Thoracic aorta (tissue), 2 donors: ENCODE results near the gene PIGS. TPM values are rescaled to one million over a fixed set of nuclear protein-coding genes. Genes with fewer than 3 reads are reported as not detected.
"Not testable (repeated sequence)": the region's sequence is repeated elsewhere in the genome, so short reads cannot be mapped to it uniquely, and the experiment has no call there.

ENCODE experiments used
- ATAC-seq: fragments of 150-250 bp; one replicate; pipeline ENCODE4 v1.8.0; 2017; ENCODE audit warnings: low read depth; ENCODE audit not compliant: insufficient number of reproducible peaks, low FRiP score
- DNase-seq: peaks from one replicate; pipeline ENCODE4 v3.0.0-alpha.2; 2020; ENCODE audit warnings: low spot score
- H3K27ac ChIP-seq, 2 donors: fragments of 200-600 bp; sonication (generic); 1 replicate in 1 of 2; 2 replicates in 1 of 2; pipeline ENCODE4 v1.5.1; 2016; ENCODE audit warnings: mild to moderate bottlenecking in 2 of 2, moderate library complexity in 2 of 2
- H3K27me3 ChIP-seq: fragments of 200-600 bp; sonication (generic); replicated peaks from 2 replicates; pipeline ENCODE4 v1.6.0; 2016; ENCODE audit warnings: mild to moderate bottlenecking; ENCODE audit not compliant: insufficient read depth
- H3K36me3 ChIP-seq: fragments of 200-600 bp; sonication (generic); one replicate; pipeline ENCODE4 v1.5.1; 2016
- H3K4me1 ChIP-seq, 2 donors: fragments of 200-600 bp; sonication (generic); 1 replicate in 1 of 2; 2 replicates in 1 of 2; pipeline versions ENCODE4 v1.5.1 to v1.6.0; 2016; ENCODE audit warnings: low read depth in 2 of 2, mild to moderate bottlenecking in 1 of 2; ENCODE audit not compliant: control insufficient read depth in 1 of 2
- H3K4me3 ChIP-seq: fragments of 200-600 bp; sonication (generic); 2 replicates; pipeline ENCODE4 v1.5.1; 2016; ENCODE audit warnings: mild to moderate bottlenecking
- H3K9me3 ChIP-seq: fragments of 200-600 bp; sonication (generic); 2 replicates; pipeline ENCODE4 v1.5.1; 2016
- CTCF ChIP-seq: fragments of 200-600 bp; sonication (generic); IDR thresholded peaks from one replicate; pipeline ENCODE4 v1.5.1; 2019; ENCODE audit warnings: antibody characterized with exemption
- total RNA-seq, 2 donors: library from RNA; depleted of rRNA; stranded (reverse); fragments of >200 nt; gene quantifications; one replicate each; pipeline versions ENCODE4 v1.1.0 to v1.2.3, GENCODE V29; 2016

Gene PIGS
- total RNA-seq, 2 donors from 2014 or later = 39.1 to 63.1 TPM

GRCh38 chr17:28578246-28579195, 7.2 kb upstream of the PIGS start:
- no peak overlapping the region for H3K4me3 ChIP-seq
- ATAC-seq (no peak), DNase-seq (no peak)
- no peak for TF ChIP-seq CTCF
- no peaks in the 10 kb centered on the region for H3K27me3 ChIP-seq
- peaks cover 2% of the 10 kb centered on the region for H3K36me3 ChIP-seq
- H3K9me3 ChIP-seq = no peaks in the 10 kb centered on the region
- H3K4me1 ChIP-seq = peaks cover 7 to 14% of the 10 kb centered on the region in 2 donors
- H3K27ac ChIP-seq = no peak overlapping the region

- Histone ChIP-seq H3K4me3 (peak overlapping the region; percentile 64), H3K27ac (peak overlapping the region; percentile 24 to 44), H3K4me1 (peaks cover 7 to 23% of the 10 kb centered on the region in 2 donors), H3K27me3 (no peaks in the 10 kb centered on the region), H3K9me3 (no peaks in the 10 kb centered on the region), H3K36me3 (no peaks in the 10 kb centered on the region)
- DNase-seq (no peak), ATAC-seq (no peak)
- no peak for TF ChIP-seq CTCF
Measured at GRCh38 chr17:28577466-28577824, 6.1 kb upstream of the PIGS start.

GRCh38 chr17:28576758-28577465, 5.6 kb upstream of the PIGS start, which contains the start of gene ALDOC:
TSS of gene ALDOC (minus strand) at chr17:28576895. CDS start at chr17:28575532, 1,363 bp downstream.
- DNase-seq (peak; percentile 96), ATAC-seq (peak; percentile 72)
- TF ChIP-seq CTCF = no peak
- Histone ChIP-seq H3K27ac (peak within 1 kb of the TSS; percentile 24 to 44), H3K36me3 (no peaks in the 10 kb centered on the region), H3K4me3 (peak within 1 kb of the TSS; percentile 64), H3K9me3 (no peaks in the 10 kb centered on the region), H3K4me1 (peaks cover 11 to 28% of the 10 kb centered on the region in 2 donors), H3K27me3 (no peaks in the 10 kb centered on the region)

GRCh38 chr17:28576016-28576415, 4.7 kb upstream of the PIGS start:
- not testable (repeated sequence) for H3K27ac ChIP-seq, H3K36me3 ChIP-seq
- peak overlapping the region; percentile 11 for H3K4me3 ChIP-seq

GRCh38 chr17:28575126-28575795, 3.9 kb upstream of the PIGS start:
- no peak for ATAC-seq

More at GRCh38 chr17:28576016-28576415, 4.7 kb upstream of the PIGS start:
- peaks cover 12 to 30% of the 10 kb centered on the region in 2 donors for H3K4me1 ChIP-seq
- not testable (repeated sequence) for H3K27me3 ChIP-seq, ATAC-seq, H3K9me3 ChIP-seq, DNase-seq

More at GRCh38 chr17:28575126-28575795, 3.9 kb upstream of the PIGS start:
- no peak for DNase-seq
- Histone ChIP-seq H3K27ac (no peak overlapping the region), H3K27me3 (no peaks in the 10 kb centered on the region), H3K4me1 (peaks cover 15 to 36% of the 10 kb centered on the region in 2 donors), H3K4me3 (no peak overlapping the region), H3K9me3 (no peaks in the 10 kb centered on the region), H3K36me3 (no peaks in the 10 kb centered on the region)
- no peak for TF ChIP-seq CTCF
